ENCODE data around the gene KLHDC8B.

DNA sequence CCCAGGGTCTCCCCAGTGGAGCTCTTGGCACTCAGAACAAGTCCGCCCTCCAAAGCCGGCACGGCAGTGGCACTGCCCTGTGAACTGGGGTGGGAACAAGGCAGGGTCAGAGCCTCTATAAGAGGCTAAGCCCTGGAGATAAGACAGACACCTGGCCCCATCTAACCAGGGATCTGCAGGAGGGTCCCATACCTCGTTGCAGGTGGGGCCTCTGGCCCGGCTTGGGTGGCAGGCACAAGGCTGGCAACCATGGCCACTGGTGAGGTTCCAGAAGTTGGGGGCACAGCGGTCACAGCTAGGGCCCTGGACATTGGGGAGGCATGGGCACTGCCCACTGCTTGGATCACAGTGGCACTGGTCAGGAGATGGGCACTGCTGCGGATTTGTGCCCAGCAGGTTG is 47.2 kb upstream of the KLHDC8B start:
- TF ChIP-seq, protein P1, sequence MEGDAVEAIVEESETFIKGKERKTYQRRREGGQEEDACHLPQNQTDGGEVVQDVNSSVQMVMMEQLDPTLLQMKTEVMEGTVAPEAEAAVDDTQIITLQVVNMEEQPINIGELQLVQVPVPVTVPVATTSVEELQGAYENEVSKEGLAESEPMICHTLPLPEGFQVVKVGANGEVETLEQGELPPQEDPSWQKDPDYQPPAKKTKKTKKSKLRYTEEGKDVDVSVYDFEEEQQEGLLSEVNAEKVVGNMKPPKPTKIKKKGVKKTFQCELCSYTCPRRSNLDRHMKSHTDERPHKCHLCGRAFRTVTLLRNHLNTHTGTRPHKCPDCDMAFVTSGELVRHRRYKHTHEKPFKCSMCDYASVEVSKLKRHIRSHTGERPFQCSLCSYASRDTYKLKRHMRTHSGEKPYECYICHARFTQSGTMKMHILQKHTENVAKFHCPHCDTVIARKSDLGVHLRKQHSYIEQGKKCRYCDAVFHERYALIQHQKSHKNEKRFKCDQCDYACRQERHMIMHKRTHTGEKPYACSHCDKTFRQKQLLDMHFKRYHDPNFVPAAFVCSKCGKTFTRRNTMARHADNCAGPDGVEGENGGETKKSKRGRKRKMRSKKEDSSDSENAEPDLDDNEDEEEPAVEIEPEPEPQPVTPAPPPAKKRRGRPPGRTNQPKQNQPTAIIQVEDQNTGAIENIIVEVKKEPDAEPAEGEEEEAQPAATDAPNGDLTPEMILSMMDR (IDR thresholded peaks at IDR 0.05): no peak
- no peak for TF ChIP-seq POLR2A (IDR thresholded peaks at IDR 0.05)

All from heart left ventricle (tissue), 13 donors.